ENCODE results near the gene HOXA4.

- TF ChIP-seq CTCF (IDR thresholded peaks at IDR 0.05; ENCODE audit: low read depth, low read length, poor library complexity, severe bottlenecking), result no peak
- TF ChIP-seq EZH2phosphoT487 (IDR thresholded peaks at IDR 0.05; ENCODE audit: borderline replicate concordance, low read length), result no peak
Observed at GRCh38 chr7:27133409-27134231, 3.1 kb upstream of the HOXA4 start.

Measured in DOHH2 (cell line).